Stimulated activated naive B cell treated with anti-CD40 and anti-IgM and Interleukin-4, amounts not matched to agents 10 μg/mL and 1 μg/mL and 100 μg/mL, for 72 hours (primary cell): ENCODE measurements around the gene PKIB.

ENCODE experiments used
- ATAC-seq, 2 donors: fragments of 150-1000 bp; cut with Tn5 transposase; replicated peaks; 2 replicates each; pipeline ENCODE4 v1.10.0; 2021; ENCODE audit warnings: moderate library complexity in 1 of 2
- DNase-seq: peaks from one replicate; pipeline ENCODE4 v3.0.0; 2021
- H3K27ac Mint-ChIP-seq: one replicate; pipeline ENCODE4 v1.8.0; 2022; ENCODE audit warnings: mild to moderate bottlenecking, mixed read lengths
- H3K27me3 Mint-ChIP-seq, 2 donors: one replicate each; pipeline ENCODE4 v1.8.0; 2022; ENCODE audit warnings: mixed read lengths in 2 of 2
- H3K36me3 Mint-ChIP-seq, 2 donors: one replicate each; pipeline ENCODE4 v1.8.0; 2022; ENCODE audit warnings: mixed read lengths in 2 of 2, mild to moderate bottlenecking in 1 of 2
- H3K4me1 Mint-ChIP-seq, 2 donors: one replicate each; pipeline ENCODE4 v1.8.0; 2022; ENCODE audit warnings: mixed read lengths in 2 of 2, mild to moderate bottlenecking in 1 of 2
- H3K4me3 Mint-ChIP-seq, 2 donors: one replicate each; pipeline ENCODE4 v1.8.0; 2022; ENCODE audit warnings: mild to moderate bottlenecking in 2 of 2, mixed read lengths in 2 of 2, moderate library complexity in 1 of 2
- H3K9me3 Mint-ChIP-seq, 2 donors: one replicate each; pipeline ENCODE4 v1.8.0; 2022; ENCODE audit warnings: mixed read lengths in 2 of 2, mild to moderate bottlenecking in 1 of 2

The PKIB gene

DNA sequence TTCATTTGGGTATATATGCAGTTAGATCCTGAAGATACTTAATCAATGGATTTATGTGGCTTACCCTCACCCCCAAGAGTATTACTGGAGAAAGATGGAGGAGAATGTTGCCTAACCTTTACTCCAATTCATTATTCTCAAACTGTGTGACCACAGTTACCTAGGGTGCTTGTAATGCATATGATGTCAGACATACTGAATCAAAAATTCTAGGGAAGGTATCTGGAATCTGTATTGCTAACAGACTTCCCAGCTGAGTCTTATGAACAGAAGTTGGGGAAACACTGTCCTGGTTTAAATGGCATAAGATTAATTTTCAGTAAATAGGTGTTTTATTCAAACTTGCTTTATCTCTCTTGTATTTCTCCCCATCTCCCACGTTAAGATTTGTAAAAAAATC is 83.9 kb downstream of the PKIB start:
- Mint-ChIP-seq H3K27me3 (peaks cover 0 to 14% of the 10 kb centered on the region in 2 donors), H3K4me3 (no peak overlapping the region), H3K36me3 (peaks cover 0 to 2% of the 10 kb centered on the region in 2 donors), H3K4me1 (no peaks in the 10 kb centered on the region), H3K27ac (no peak overlapping the region), H3K9me3 (peaks cover 2 to 3% of the 10 kb centered on the region in 2 donors)
- ATAC-seq (no peak), DNase-seq (no peak)

DNA sequence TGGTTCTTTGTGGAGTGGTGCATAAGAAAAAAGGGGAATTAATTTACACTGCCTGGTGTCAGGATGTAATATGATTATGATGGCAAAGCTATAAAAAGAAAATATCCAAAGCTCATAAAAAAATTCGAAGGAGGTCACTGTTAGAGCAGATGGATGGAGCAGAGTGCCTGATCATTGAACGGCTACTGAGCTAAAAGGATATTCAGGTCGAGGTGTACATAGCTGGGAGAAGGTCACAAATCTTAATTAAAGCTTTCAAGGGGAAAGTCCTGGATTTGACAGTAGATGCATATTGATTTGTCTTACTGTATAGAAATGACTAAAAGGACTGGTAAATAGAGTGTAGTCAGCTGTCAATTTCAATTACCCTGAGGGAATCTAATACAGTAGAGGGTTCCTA is 84.4 kb downstream of the PKIB start:
- Mint-ChIP-seq H3K27me3 (peaks cover 0 to 14% of the 10 kb centered on the region in 2 donors), H3K9me3 (peaks cover 0 to 2% of the 10 kb centered on the region in 2 donors), H3K27ac (no peak overlapping the region), H3K4me1 (no peaks in the 10 kb centered on the region), H3K36me3 (no peaks in the 10 kb centered on the region), H3K4me3 (no peak overlapping the region)
- ATAC-seq (no peak), DNase-seq (no peak)

DNA sequence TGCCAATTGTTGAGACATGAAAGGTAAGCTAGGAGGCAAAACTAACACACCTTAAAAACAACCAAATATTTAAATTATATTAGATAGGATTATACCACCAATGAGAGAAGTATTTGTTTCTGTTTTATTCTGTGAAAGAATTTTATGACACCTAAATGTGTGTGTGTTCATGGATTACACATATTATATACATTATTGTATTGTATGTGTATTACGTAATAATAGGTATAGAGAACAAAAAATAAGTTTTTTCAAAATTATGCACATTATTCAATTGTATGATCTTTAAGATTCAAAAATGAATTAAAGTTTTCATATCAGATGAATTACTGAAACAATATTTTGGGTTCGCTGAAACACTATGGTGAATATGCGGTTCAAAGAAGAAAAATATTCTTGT is 85.0 kb downstream of the PKIB start:
- H3K9me3 Mint-ChIP-seq: peaks cover 0 to 2% of the 10 kb centered on the region in 2 donors
- H3K36me3 Mint-ChIP-seq: no peaks in the 10 kb centered on the region
- ATAC-seq (no peak), DNase-seq (no peak)
- no peak overlapping the region for H3K4me3 Mint-ChIP-seq
- H3K27ac Mint-ChIP-seq: no peak overlapping the region
- peaks cover 0 to 14% of the 10 kb centered on the region in 2 donors for H3K27me3 Mint-ChIP-seq
- no peaks in the 10 kb centered on the region for H3K4me1 Mint-ChIP-seq

DNA sequence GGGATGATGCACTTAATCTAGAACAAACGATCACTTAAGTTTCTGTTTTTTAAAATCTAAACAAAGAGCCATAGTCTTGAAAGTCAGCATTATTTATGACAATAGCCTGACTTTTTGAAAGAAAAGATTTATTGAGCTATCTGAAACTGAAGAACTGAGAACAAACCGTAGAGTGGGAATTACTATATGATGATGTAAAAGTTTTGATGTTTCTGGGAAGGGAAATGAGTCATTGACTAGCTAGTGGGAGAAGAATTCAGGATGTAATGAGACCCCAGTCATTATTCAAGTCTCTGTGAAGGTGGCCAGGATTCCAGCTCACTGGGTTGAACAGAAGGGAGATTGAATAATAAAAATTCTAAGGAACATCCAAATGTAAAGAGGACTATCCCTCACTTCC is 85.9 kb downstream of the PKIB start:
- H3K9me3 Mint-ChIP-seq: peaks cover 0 to 2% of the 10 kb centered on the region in 2 donors
- DNase-seq (no peak), ATAC-seq (no peak)
- no peak overlapping the region for H3K27ac Mint-ChIP-seq
- peaks cover 0 to 13% of the 10 kb centered on the region in 2 donors for H3K27me3 Mint-ChIP-seq
- H3K36me3 Mint-ChIP-seq: no peaks in the 10 kb centered on the region
- no peak overlapping the region for H3K4me3 Mint-ChIP-seq
- H3K4me1 Mint-ChIP-seq: no peaks in the 10 kb centered on the region

DNA sequence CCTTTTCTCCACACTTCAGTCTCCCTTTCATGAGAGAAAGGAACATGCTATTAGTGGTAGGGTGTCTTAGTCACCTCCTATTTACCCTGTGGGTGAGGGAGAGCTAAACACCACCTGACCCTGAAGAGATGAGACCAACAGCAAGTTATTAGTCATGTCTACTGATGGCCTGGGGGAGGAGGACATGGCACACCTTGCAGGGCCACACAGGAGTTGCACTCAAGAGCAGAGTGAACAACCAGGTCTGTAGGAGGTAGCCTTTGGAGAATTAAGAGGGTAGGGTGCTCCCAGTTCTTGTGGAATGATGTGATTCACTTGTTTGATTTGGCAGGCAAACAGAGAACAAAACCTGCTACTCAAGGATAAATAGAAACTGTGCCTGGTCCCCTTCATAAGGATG is 86.6 kb downstream of the PKIB start:
- DNase-seq (no peak), ATAC-seq (peak; percentile 8 to 21)
- Mint-ChIP-seq H3K4me1 (no peaks in the 10 kb centered on the region), H3K36me3 (no peaks in the 10 kb centered on the region), H3K4me3 (no peak overlapping the region), H3K27me3 (peaks cover 0 to 5% of the 10 kb centered on the region in 2 donors), H3K27ac (no peak overlapping the region), H3K9me3 (no peaks in the 10 kb centered on the region)

DNA sequence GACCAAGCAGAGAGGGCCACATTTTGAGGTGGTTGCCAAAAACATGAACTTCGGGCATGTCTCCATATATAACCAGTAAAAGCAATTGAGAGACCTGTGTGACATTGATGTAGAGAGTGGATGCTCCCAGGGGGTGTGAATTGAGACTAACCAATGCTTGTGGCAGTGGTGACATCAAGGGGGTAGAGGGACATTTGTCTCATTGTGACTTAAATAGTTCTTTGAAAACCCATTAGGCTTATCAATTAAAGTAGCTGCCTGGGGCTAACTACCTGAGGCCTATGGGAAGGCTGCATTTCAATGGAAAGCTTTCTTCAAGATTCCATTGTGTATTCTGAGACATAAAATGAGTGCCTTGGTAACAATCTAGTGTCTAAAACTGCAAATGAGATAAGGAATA is 87.3 kb downstream of the PKIB start:
- DNase-seq: no peak
- Mint-ChIP-seq H3K27me3 (no peaks in the 10 kb centered on the region), H3K9me3 (no peaks in the 10 kb centered on the region), H3K36me3 (no peaks in the 10 kb centered on the region), H3K4me1 (no peaks in the 10 kb centered on the region), H3K4me3 (no peak overlapping the region), H3K27ac (no peak overlapping the region)
- ATAC-seq: no peak

DNA sequence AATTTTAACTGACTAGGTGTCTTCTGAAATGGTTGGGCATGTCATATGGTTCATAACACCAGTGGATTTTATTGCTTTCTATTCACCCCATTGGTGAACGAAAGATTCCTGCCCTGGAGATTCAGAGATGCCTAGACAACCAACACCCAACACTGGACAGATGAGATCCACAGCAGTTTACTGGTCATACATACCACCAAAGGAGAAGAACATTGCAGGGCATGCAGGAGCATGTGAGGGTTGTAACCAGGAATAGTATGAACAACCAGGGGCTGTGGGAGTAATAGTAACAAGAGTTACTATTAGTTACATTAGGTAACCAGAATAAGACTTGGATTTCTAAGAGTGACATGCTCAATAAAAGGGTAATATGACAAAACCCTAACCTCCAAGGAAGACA is 91.5 kb downstream of the PKIB start:
- H3K4me3 Mint-ChIP-seq: no peak overlapping the region
- H3K27ac Mint-ChIP-seq: no peak overlapping the region
- H3K9me3 Mint-ChIP-seq: no peaks in the 10 kb centered on the region
- DNase-seq (no peak), ATAC-seq (no peak)
- no peaks in the 10 kb centered on the region for H3K4me1 Mint-ChIP-seq
- H3K36me3 Mint-ChIP-seq: no peaks in the 10 kb centered on the region
- H3K27me3 Mint-ChIP-seq: peaks cover 0 to 7% of the 10 kb centered on the region in 2 donors

GRCh38 chr6:122702841-122703240 is 92.6 kb downstream of the PKIB start:
- DNase-seq: no peak
- no peak for ATAC-seq
- Mint-ChIP-seq H3K27me3 (peaks cover 0 to 8% of the 10 kb centered on the region in 2 donors), H3K4me3 (no peak overlapping the region), H3K4me1 (no peaks in the 10 kb centered on the region), H3K9me3 (no peaks in the 10 kb centered on the region), H3K36me3 (no peaks in the 10 kb centered on the region), H3K27ac (no peak overlapping the region)

GRCh38 chr6:122704066-122704465 is 93.9 kb downstream of the PKIB start:
- Mint-ChIP-seq H3K4me1 (peaks cover 0 to 7% of the 10 kb centered on the region in 2 donors), H3K36me3 (no peaks in the 10 kb centered on the region), H3K9me3 (no peaks in the 10 kb centered on the region), H3K4me3 (no peak overlapping the region), H3K27ac (no peak overlapping the region), H3K27me3 (peaks cover 0 to 13% of the 10 kb centered on the region in 2 donors)
- DNase-seq (no peak), ATAC-seq (no peak)

- no peaks in the 10 kb centered on the region for H3K36me3 Mint-ChIP-seq
- DNase-seq: no peak
- no peak overlapping the region for H3K27ac Mint-ChIP-seq
- ATAC-seq: peak; percentile 83 to 90
- peaks cover 0 to 40% of the 10 kb centered on the region in 2 donors for H3K4me1 Mint-ChIP-seq
- H3K9me3 Mint-ChIP-seq: no peaks in the 10 kb centered on the region
- H3K27me3 Mint-ChIP-seq: peaks cover 0 to 13% of the 10 kb centered on the region in 2 donors
- H3K4me3 Mint-ChIP-seq: peak overlapping the region in 1 of 2 donors; percentile 39
Observed at GRCh38 chr6:122709922-122710512, 99.8 kb downstream of the PKIB start.

- peaks cover 0 to 40% of the 10 kb centered on the region in 2 donors for H3K4me1 Mint-ChIP-seq
- peaks cover 0 to 10% of the 10 kb centered on the region in 2 donors for H3K27me3 Mint-ChIP-seq
- no peak for DNase-seq
- ATAC-seq: peak; percentile 44 to 64
- no peak overlapping the region for H3K4me3 Mint-ChIP-seq
- H3K27ac Mint-ChIP-seq: no peak overlapping the region
- no peaks in the 10 kb centered on the region for H3K9me3 Mint-ChIP-seq
- H3K36me3 Mint-ChIP-seq: no peaks in the 10 kb centered on the region
Observed at GRCh38 chr6:122710908-122711635, 100.9 kb downstream of the PKIB start.

- Mint-ChIP-seq H3K27ac (no peak overlapping the region), H3K36me3 (no peaks in the 10 kb centered on the region), H3K9me3 (no peaks in the 10 kb centered on the region), H3K4me3 (peak overlapping the region in 1 of 2 donors; percentile 61), H3K4me1 (peaks cover 0 to 47% of the 10 kb centered on the region in 2 donors), H3K27me3 (peaks cover 0 to 6% of the 10 kb centered on the region in 2 donors)
- ATAC-seq (peak in 1 of 2 donors; percentile 31), DNase-seq (no peak)
Observed at GRCh38 chr6:122712093-122712447, 101.9 kb downstream of the PKIB start.

DNA sequence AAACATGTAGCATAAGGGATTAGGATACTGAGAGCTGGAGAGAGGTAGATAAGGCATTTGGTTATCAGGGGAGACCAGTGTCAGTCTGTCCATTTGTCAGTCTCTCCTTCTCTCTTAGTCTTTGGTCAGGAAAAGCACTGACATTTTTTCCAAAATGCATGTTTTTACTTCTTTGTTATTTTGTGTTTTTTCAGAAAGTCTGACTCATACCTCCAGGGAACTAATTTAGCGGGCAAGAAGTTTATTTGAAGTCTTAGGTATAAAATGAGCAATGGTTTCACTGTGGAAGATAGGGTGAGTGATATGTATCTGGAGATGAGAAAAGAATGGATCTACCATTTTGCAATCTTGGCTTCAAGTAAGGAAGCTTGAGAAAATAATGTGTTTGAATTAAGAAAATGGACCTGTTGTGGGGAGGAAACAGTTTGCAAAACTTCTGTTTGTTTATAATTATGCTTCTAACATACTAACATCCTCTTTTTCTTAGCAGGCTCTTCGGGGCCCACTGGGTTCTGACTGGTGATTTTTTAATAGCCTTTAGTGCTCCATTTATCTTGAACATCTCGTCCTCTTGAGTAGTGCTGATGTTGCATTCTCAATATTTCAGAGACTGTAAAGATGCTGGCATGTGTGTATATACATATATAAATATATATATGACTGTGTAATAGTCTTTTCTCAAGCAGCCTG is 102.4 kb downstream of the PKIB start:
- no peaks in the 10 kb centered on the region for H3K9me3 Mint-ChIP-seq
- ATAC-seq: peak in 1 of 2 donors; percentile 35
- H3K27ac Mint-ChIP-seq: no peak overlapping the region
- no peaks in the 10 kb centered on the region for H3K36me3 Mint-ChIP-seq
- H3K4me3 Mint-ChIP-seq: peak overlapping the region in 1 of 2 donors; percentile 61
- no peak for DNase-seq
- peaks cover 0 to 50% of the 10 kb centered on the region in 2 donors for H3K4me1 Mint-ChIP-seq
- peaks cover 0 to 6% of the 10 kb centered on the region in 2 donors for H3K27me3 Mint-ChIP-seq

DNA sequence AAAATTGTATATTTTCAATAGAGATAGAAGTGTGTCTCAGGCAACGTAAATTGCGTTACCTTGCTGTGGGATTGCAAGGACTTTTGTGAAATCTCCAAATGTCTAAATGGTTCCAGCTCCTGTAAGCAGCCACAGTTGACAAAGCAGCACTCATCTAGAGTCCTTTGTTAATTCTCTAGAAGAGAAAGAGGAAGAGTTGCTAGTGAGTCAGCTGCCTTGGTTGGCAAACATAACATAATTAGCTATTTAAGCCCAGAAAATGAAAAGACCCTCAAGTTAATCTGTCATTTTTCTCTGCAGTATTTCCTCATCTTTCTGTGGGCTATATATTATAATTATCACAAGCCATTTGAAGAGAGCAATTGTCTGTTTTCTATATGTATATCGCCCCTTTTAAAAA is 102.9 kb downstream of the PKIB start:
- Mint-ChIP-seq H3K27me3 (peaks cover 0 to 2% of the 10 kb centered on the region in 2 donors), H3K4me1 (peaks cover 0 to 49% of the 10 kb centered on the region in 2 donors), H3K9me3 (no peaks in the 10 kb centered on the region), H3K36me3 (no peaks in the 10 kb centered on the region), H3K27ac (no peak overlapping the region), H3K4me3 (peak overlapping the region in 1 of 2 donors; percentile 54)
- DNase-seq (no peak), ATAC-seq (peak; percentile 25 to 60)

- H3K27me3 Mint-ChIP-seq: no peaks in the 10 kb centered on the region
- no peaks in the 10 kb centered on the region for H3K9me3 Mint-ChIP-seq
- H3K36me3 Mint-ChIP-seq: no peaks in the 10 kb centered on the region
- DNase-seq: no peak
- ATAC-seq: no peak
- no peak overlapping the region for H3K4me3 Mint-ChIP-seq
- no peak overlapping the region for H3K27ac Mint-ChIP-seq
- peaks cover 0 to 43% of the 10 kb centered on the region in 2 donors for H3K4me1 Mint-ChIP-seq
Observed at GRCh38 chr6:122714059-122714458, 103.9 kb downstream of the PKIB start.
